ENCODE measurements around the gene HAT1.

DNA sequence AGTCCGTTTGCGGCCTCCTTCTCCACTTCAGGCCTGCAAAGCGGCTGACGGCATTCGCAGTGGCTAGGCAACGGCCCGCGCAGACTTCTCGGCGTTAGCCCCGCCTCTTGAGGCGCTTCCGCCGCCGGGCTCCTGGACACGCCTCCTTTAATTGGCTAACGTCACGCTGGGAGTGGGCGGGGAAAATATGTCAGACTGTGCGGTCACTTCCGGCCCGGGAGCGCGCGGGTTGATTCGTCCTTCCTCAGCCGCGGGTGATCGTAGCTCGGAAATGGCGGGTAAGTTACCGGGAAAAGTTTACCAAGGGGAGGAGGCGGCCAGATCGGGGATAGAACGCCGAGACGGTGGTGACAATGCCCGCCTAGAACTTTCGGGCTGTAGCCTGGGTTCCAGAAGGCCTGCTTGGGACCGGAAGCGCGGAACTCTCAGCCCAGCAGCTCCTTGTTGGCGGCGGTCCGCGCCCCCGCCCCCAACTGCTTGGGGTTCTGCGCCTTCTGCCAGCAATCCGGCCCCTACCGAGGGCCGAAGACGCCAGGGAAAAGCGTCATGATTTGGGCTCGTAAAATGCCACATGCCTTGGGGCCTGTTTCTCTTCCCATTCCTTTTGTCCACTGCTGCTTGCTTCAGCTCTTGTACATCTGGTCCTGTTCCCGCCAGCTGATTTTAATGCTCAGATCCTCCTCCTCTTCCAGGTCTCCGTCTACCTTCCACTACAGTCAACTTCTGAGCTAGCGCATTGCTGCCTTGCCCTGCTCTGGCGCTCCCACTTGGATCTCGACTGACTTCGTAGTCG is at the start of gene HAT1:
- TF ChIP-seq, protein P1, sequence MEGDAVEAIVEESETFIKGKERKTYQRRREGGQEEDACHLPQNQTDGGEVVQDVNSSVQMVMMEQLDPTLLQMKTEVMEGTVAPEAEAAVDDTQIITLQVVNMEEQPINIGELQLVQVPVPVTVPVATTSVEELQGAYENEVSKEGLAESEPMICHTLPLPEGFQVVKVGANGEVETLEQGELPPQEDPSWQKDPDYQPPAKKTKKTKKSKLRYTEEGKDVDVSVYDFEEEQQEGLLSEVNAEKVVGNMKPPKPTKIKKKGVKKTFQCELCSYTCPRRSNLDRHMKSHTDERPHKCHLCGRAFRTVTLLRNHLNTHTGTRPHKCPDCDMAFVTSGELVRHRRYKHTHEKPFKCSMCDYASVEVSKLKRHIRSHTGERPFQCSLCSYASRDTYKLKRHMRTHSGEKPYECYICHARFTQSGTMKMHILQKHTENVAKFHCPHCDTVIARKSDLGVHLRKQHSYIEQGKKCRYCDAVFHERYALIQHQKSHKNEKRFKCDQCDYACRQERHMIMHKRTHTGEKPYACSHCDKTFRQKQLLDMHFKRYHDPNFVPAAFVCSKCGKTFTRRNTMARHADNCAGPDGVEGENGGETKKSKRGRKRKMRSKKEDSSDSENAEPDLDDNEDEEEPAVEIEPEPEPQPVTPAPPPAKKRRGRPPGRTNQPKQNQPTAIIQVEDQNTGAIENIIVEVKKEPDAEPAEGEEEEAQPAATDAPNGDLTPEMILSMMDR (conservative IDR thresholded peaks at IDR 0.05), result no peak
- TF ChIP-seq ZFX (IDR thresholded peaks at IDR 0.05), result peak; percentile 79; the same call in 1 of the 2 replicates
